Progenitor cell of endocrine pancreas (in vitro differentiated cells): ENCODE measurements around the gene GOSR1. TPM values are rescaled to one million over a fixed set of nuclear protein-coding genes. Genes with fewer than 3 reads are reported as not detected.

Experiments used
- DNase-seq: peaks from one replicate; pipeline ENCODE4 v3.0.0; 2021; ENCODE audit warnings: low spot score; ENCODE audit not compliant: unreplicated experiment
- H3K27ac Mint-ChIP-seq: 2 replicates; pipeline ENCODE4 v1.8.0; 2021; ENCODE audit warnings: mild to moderate bottlenecking, moderate library complexity, mixed read lengths
- H3K27me3 Mint-ChIP-seq: 2 replicates; pipeline ENCODE4 v1.8.0; 2021; ENCODE audit warnings: mixed read lengths
- H3K36me3 Mint-ChIP-seq: 2 replicates; pipeline ENCODE4 v1.8.0; 2022; ENCODE audit warnings: mixed read lengths; ENCODE audit not compliant: insufficient read depth
- H3K4me1 Mint-ChIP-seq: 2 replicates; pipeline ENCODE4 v1.8.0; 2021; ENCODE audit warnings: low read depth, mixed read lengths
- H3K4me3 Mint-ChIP-seq: 2 replicates; pipeline ENCODE4 v1.8.0; 2021; ENCODE audit warnings: low read depth, mild to moderate bottlenecking, moderate library complexity, mixed read lengths
- H3K9me3 Mint-ChIP-seq: 2 replicates; pipeline ENCODE4 v1.8.0; 2021; ENCODE audit warnings: low read depth, mixed read lengths
- total RNA-seq: library from RNA; stranded (reverse); gene quantifications from 2 replicates; pipeline ENCODE4 v1.2.1, GENCODE V29; 2021
- TF ChIP-seq, protein P1 (sequence below): fragments of 200-600 bp; sonication (generic); IDR thresholded peaks from one replicate; pipeline ENCODE4 v1.5.0; 2021; ENCODE audit warnings: antibody characterized with exemption, mild to moderate bottlenecking; ENCODE audit not compliant: unreplicated experiment

GOSR1 gene
- total RNA-seq, 1 donor from 2014 or later, result 64.9 TPM

DNA sequence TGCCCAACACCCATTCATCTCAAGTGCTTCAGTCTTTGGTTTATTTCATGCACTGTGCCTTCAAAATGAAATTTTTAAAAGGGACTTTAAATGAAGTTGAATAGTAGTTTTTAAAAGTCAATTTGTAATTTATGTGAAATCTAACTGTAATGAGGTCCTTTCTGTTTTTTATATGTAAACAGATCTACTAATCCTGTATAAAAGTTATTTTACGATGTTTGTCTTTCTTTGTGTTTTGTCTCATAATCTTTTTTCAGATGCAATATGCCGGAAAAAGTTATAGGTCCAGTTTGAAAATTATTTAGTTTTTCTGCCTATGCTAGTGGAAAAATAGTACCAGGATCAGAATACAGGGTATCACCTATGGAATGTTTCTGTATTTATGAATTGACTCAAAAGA, 8.7 kb upstream of the GOSR1 start:
- Mint-ChIP-seq H3K36me3 (peaks cover 8% of the 10 kb centered on the region), H3K27me3 (no peaks in the 10 kb centered on the region), H3K9me3 (no peaks in the 10 kb centered on the region), H3K4me3 (no peak overlapping the region), H3K4me1 (peaks cover 7% of the 10 kb centered on the region), H3K27ac (no peak overlapping the region)
- DNase-seq, result no peak
- TF ChIP-seq, protein P1, sequence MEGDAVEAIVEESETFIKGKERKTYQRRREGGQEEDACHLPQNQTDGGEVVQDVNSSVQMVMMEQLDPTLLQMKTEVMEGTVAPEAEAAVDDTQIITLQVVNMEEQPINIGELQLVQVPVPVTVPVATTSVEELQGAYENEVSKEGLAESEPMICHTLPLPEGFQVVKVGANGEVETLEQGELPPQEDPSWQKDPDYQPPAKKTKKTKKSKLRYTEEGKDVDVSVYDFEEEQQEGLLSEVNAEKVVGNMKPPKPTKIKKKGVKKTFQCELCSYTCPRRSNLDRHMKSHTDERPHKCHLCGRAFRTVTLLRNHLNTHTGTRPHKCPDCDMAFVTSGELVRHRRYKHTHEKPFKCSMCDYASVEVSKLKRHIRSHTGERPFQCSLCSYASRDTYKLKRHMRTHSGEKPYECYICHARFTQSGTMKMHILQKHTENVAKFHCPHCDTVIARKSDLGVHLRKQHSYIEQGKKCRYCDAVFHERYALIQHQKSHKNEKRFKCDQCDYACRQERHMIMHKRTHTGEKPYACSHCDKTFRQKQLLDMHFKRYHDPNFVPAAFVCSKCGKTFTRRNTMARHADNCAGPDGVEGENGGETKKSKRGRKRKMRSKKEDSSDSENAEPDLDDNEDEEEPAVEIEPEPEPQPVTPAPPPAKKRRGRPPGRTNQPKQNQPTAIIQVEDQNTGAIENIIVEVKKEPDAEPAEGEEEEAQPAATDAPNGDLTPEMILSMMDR, result no peak

DNA sequence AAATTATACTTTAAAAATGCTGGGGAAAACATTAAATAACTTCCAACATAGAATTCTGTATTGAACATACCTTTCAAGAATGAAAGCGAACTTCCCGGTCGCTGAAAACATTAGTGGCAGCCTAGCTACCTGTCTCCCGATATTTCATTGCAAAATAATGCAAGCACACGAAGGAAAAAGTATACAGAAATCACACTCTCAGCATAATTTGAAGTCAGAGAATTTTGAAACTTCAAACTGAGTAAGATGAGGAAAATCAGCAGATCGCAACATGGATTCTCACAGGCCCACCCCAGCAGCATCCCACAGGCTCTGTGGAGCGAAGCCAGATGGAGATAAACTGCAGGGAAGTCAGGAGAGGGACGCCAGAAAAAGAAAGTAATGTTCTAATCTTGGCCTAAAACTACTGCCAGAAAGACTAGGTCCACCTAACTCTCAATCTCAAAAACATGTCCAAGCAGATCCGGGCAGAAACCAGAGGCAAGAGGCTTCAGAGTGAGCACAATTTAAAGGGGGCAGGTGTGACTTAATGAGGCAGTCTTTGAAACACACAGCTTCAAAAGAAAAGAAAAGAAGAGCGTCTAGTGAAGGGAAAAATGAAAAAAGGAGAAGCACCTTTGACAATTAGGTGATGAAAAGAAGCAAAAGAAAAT, 4.8 kb upstream of the GOSR1 start:
- H3K9me3 Mint-ChIP-seq, result no peaks in the 10 kb centered on the region
- no peaks in the 10 kb centered on the region for H3K36me3 Mint-ChIP-seq
- peaks cover 9% of the 10 kb centered on the region for H3K27me3 Mint-ChIP-seq
- TF ChIP-seq, protein P1, result no peak
- DNase-seq, result no peak
- no peak overlapping the region for H3K4me3 Mint-ChIP-seq
- H3K4me1 Mint-ChIP-seq, result peaks cover 5% of the 10 kb centered on the region
- H3K27ac Mint-ChIP-seq, result no peak overlapping the region

DNA sequence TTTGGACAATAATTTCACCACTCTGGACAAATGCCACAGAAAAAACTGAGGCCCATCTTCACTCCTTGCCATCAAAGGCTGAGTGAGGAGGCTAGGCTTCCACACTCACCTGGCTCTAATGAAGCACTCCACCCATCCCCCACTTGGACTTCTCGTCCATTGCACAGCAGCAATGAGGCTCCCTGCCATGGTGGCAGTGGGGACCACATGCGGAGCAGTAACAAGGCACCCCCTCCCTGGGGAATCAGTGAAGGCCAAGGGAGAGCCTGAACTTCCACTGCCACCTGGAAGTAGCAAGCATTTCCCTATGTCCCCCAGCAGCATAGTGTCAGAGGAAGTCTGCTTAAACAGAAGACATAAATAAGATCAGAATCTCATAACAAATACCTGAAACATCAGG, 2.0 kb upstream of the GOSR1 start:
- Mint-ChIP-seq H3K27ac (no peak overlapping the region), H3K4me1 (peaks cover 9% of the 10 kb centered on the region), H3K27me3 (peaks cover 9% of the 10 kb centered on the region), H3K9me3 (no peaks in the 10 kb centered on the region), H3K4me3 (no peak overlapping the region), H3K36me3 (no peaks in the 10 kb centered on the region)
- no peak for DNase-seq
- TF ChIP-seq, protein P1, result no peak

DNA sequence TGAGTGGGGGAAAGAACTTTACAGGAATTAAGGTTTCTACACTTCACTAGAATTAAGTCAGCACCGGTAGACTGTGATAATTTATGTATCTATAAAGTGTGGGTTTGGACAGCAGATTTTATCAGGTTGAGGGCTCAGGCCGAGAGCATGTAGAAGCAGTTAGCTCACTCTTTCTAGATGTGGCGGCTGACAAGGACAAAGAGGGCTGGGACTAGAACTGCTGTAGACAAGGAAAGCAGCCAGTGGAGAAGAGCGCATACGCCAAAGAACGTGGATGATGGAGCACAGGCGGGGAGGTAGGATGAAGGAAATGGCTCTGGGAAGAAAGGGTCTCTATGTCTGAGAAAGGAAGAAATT, 504 bp upstream of the GOSR1 start:
- Mint-ChIP-seq H3K4me3 (peak overlapping the region; percentile 95), H3K27ac (peak overlapping the region; percentile 99), H3K9me3 (no peaks in the 10 kb centered on the region), H3K27me3 (peaks cover 9% of the 10 kb centered on the region), H3K4me1 (peaks cover 9% of the 10 kb centered on the region), H3K36me3 (peaks cover 3% of the 10 kb centered on the region)
- DNase-seq, result no peak
- TF ChIP-seq, protein P1, result no peak

DNA sequence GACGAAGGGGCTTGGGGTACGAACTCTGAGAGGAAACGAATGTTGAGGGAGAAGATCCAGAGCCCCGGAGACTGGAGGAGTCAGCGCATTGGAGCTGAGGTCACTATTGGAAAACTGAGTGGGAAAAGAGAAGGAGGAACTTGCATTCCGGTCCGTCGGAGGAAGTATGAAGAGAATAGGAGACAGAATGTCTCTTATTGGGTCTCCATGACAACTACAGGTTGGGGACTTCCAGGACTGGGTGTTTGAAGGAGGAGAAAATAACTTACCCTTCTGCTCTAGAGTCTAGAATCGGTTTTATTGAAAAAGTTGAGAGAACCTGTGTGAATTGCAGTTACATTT, 537 bp downstream of the GOSR1 start:
- peaks cover 9% of the 10 kb centered on the region for H3K27me3 Mint-ChIP-seq
- no peaks in the 10 kb centered on the region for H3K9me3 Mint-ChIP-seq
- peak overlapping the region; percentile 99 for H3K27ac Mint-ChIP-seq
- DNase-seq, result no peak
- peaks cover 4% of the 10 kb centered on the region for H3K36me3 Mint-ChIP-seq
- peak overlapping the region; percentile 95 for H3K4me3 Mint-ChIP-seq
- TF ChIP-seq, protein P1, result no peak
- H3K4me1 Mint-ChIP-seq, result peaks cover 9% of the 10 kb centered on the region
